Measurements from ENCODE around the gene HMCN1.

The HMCN1 gene

GRCh38 chr1:186091222-186091720 lies 357.1 kb downstream of the HMCN1 start:
- DNase-seq (ENCODE audit: low read depth): no peak

- DNase-seq (ENCODE audit: low read depth): no peak
These were observed 359.2 kb downstream of the HMCN1 start for GRCh38 chr1:186093437-186093836.

- DNase-seq (ENCODE audit: low read depth): no peak
These were observed 360.0 kb downstream of the HMCN1 start for GRCh38 chr1:186094172-186094571.

- no peak for DNase-seq (ENCODE audit: low read depth)
These were observed 365.3 kb downstream of the HMCN1 start for GRCh38 chr1:186099336-186100104.

GRCh38 chr1:186102107-186102506 lies 367.9 kb downstream of the HMCN1 start:
- no peak for DNase-seq (ENCODE audit: low read depth)

- DNase-seq (ENCODE audit: low read depth): no peak
These were observed 368.5 kb downstream of the HMCN1 start for GRCh38 chr1:186102547-186103148.

GRCh38 chr1:186104459-186104858 lies 370.3 kb downstream of the HMCN1 start:
- DNase-seq (ENCODE audit: low read depth): no peak

- no peak for DNase-seq (ENCODE audit: low read depth)
These were observed 378.1 kb downstream of the HMCN1 start for GRCh38 chr1:186112280-186112679.

- DNase-seq (ENCODE audit: low read depth): no peak
These were observed 379.3 kb downstream of the HMCN1 start for GRCh38 chr1:186113461-186113860.

- no peak for DNase-seq (ENCODE audit: low read depth)
These were observed 384.5 kb downstream of the HMCN1 start for GRCh38 chr1:186118724-186119123.

- DNase-seq (ENCODE audit: low read depth): no peak
These were observed 388.6 kb downstream of the HMCN1 start for GRCh38 chr1:186122837-186123236.

- DNase-seq (ENCODE audit: low read depth): no peak
These were observed 390.8 kb downstream of the HMCN1 start for GRCh38 chr1:186125035-186125434.

GRCh38 chr1:186125511-186125910 lies 391.3 kb downstream of the HMCN1 start:
- DNase-seq (ENCODE audit: low read depth): no peak

- no peak for DNase-seq (ENCODE audit: low read depth)
These were observed 395.6 kb downstream of the HMCN1 start for GRCh38 chr1:186129758-186130157.

- DNase-seq (ENCODE audit: low read depth): no peak
These were observed 404.9 kb downstream of the HMCN1 start for GRCh38 chr1:186139115-186139514.

GRCh38 chr1:186139701-186140100 lies 405.5 kb downstream of the HMCN1 start:
- no peak for DNase-seq (ENCODE audit: low read depth)

- DNase-seq (ENCODE audit: low read depth): no peak
These were observed 408.0 kb downstream of the HMCN1 start for GRCh38 chr1:186142159-186142558.

- no peak for DNase-seq (ENCODE audit: low read depth)
These were observed 408.7 kb downstream of the HMCN1 start for GRCh38 chr1:186142916-186143315.

- no peak for DNase-seq (ENCODE audit: low read depth)
These were observed 409.3 kb downstream of the HMCN1 start for GRCh38 chr1:186143481-186143880.

- DNase-seq (ENCODE audit: low read depth): no peak
These were observed 410.3 kb downstream of the HMCN1 start for GRCh38 chr1:186144505-186144904.

GRCh38 chr1:186146974-186147373 lies 412.8 kb downstream of the HMCN1 start:
- DNase-seq (ENCODE audit: low read depth): no peak

- no peak for DNase-seq (ENCODE audit: low read depth)
These were observed 415.4 kb downstream of the HMCN1 start for GRCh38 chr1:186149591-186149990.

GRCh38 chr1:186152227-186152619 lies 418.0 kb downstream of the HMCN1 start:
- no peak for DNase-seq (ENCODE audit: low read depth)
